OCI-LY1 (cell line): ENCODE measurements around the gene FAM167B.

Experiments
- H2AFZ ChIP-seq: fragments of 200-600 bp; sonication (generic), shearing (Covaris generic); 2 replicates; pipeline ENCODE4 v1.6.0; 2014; ENCODE audit warnings: antibody characterized with exemption, mild to moderate bottlenecking, low read length
- H3F3A ChIP-seq: fragments of 200-600 bp; sonication (generic), shearing (Covaris generic); 2 replicates; pipeline ENCODE4 v1.6.0; 2014; ENCODE audit warnings: mild to moderate bottlenecking, antibody characterized with exemption, low read length, moderate library complexity; ENCODE audit not compliant: insufficient read depth
- H3K27ac ChIP-seq: fragments of 200-600 bp; sonication (generic); 2 replicates; pipeline ENCODE4 v1.5.1; 2014; ENCODE audit warnings: low read length, mixed run types, mild to moderate bottlenecking, low read depth; ENCODE audit not compliant: poor library complexity, severe bottlenecking
- H3K27me3 ChIP-seq: fragments of 200-600 bp; sonication (generic); 2 replicates; pipeline ENCODE4 v1.6.0; 2014; ENCODE audit warnings: antibody characterized with exemption, mild to moderate bottlenecking, low read length, moderate library complexity; ENCODE audit not compliant: insufficient read depth
- H3K36me3 ChIP-seq: fragments of 200-600 bp; sonication (generic); 2 replicates; pipeline ENCODE4 v1.6.1; 2014; ENCODE audit warnings: mild to moderate bottlenecking, antibody characterized with exemption, low read length, moderate library complexity, mixed read lengths; ENCODE audit not compliant: insufficient read depth
- H3K4me1 ChIP-seq: fragments of 200-600 bp; sonication (generic); 2 replicates; pipeline ENCODE4 v1.5.1; 2014; ENCODE audit warnings: mild to moderate bottlenecking, low read length, moderate library complexity; ENCODE audit not compliant: insufficient read depth, severe bottlenecking
- H3K4me2 ChIP-seq: fragments of 200-600 bp; sonication (generic), shearing (Covaris generic); 2 replicates; pipeline ENCODE4 v1.6.1; 2014; ENCODE audit warnings: low read length
- H3K4me3 ChIP-seq: fragments of 200-600 bp; sonication (generic); 2 replicates; pipeline ENCODE4 v1.5.1; 2014; ENCODE audit warnings: low read length, low read depth, mild to moderate bottlenecking, mixed read lengths; ENCODE audit not compliant: poor library complexity, severe bottlenecking
- H3K79me2 ChIP-seq: fragments of 200-600 bp; shearing (Covaris generic); 2 replicates; pipeline ENCODE4 v1.6.1; 2016; ENCODE audit warnings: mixed run types, low read length, mixed read lengths; ENCODE audit not compliant: insufficient read depth
- H3K9ac ChIP-seq: fragments of 200-600 bp; sonication (generic), shearing (Covaris generic); 2 replicates; pipeline ENCODE4 v1.6.1; 2014; ENCODE audit warnings: mild to moderate bottlenecking, low read length, mixed read lengths
- H3K9me2 ChIP-seq: fragments of 200-600 bp; sonication (generic), shearing (Covaris generic); 2 replicates; pipeline ENCODE4 v1.6.1; 2014; ENCODE audit warnings: low read depth, mild to moderate bottlenecking, low read length, mixed read lengths
- H3K9me3 ChIP-seq: fragments of 200-600 bp; shearing (Covaris generic); 2 replicates; pipeline ENCODE4 v1.6.1; 2014; ENCODE audit warnings: low read length, mixed read lengths
- H4K20me1 ChIP-seq: fragments of 200-600 bp; sonication (generic), shearing (Covaris generic); 2 replicates; pipeline ENCODE4 v1.6.0; 2016; ENCODE audit warnings: mild to moderate bottlenecking, low read length; ENCODE audit not compliant: insufficient read depth
- EZH2 ChIP-seq: fragments of 200-600 bp; sonication (generic), shearing (Covaris generic); IDR thresholded peaks from 2 replicates; pipeline ENCODE4 v1.8.0; 2017; ENCODE audit warnings: borderline replicate concordance, mixed run types, mild to moderate bottlenecking, antibody characterized with exemption, low read length, moderate library complexity, mixed read lengths
- TF ChIP-seq, protein P1 (sequence below): fragments of 200-600 bp; sonication (generic), shearing (Covaris generic); IDR thresholded peaks from 2 replicates; pipeline ENCODE4 v1.5.1; 2017; ENCODE audit warnings: mild to moderate bottlenecking, antibody characterized with exemption, low read length, moderate library complexity, mixed read lengths

The FAM167B gene

DNA sequence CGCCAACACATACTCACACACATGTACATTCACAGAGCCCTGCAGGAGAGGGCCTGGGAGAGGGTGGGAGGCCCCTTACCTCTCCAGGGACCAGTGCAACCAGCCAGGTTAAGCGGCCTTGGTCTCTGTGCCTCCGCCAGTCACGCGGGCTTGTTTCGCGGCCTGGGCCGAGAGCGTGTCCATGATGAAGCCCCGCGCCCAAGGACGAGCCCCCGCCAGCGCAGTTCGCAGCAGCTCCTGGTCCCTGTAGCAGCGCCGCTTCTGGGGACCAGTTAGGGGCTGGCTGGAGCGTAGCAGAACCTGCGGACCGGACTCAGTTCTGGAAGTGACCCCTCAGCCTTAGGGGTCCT, 7.3 kb upstream of the FAM167B start:
- TF ChIP-seq, protein P1, sequence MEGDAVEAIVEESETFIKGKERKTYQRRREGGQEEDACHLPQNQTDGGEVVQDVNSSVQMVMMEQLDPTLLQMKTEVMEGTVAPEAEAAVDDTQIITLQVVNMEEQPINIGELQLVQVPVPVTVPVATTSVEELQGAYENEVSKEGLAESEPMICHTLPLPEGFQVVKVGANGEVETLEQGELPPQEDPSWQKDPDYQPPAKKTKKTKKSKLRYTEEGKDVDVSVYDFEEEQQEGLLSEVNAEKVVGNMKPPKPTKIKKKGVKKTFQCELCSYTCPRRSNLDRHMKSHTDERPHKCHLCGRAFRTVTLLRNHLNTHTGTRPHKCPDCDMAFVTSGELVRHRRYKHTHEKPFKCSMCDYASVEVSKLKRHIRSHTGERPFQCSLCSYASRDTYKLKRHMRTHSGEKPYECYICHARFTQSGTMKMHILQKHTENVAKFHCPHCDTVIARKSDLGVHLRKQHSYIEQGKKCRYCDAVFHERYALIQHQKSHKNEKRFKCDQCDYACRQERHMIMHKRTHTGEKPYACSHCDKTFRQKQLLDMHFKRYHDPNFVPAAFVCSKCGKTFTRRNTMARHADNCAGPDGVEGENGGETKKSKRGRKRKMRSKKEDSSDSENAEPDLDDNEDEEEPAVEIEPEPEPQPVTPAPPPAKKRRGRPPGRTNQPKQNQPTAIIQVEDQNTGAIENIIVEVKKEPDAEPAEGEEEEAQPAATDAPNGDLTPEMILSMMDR = no peak
- no peak for TF ChIP-seq EZH2
- peak overlapping the region; percentile 64 for H3K4me3 ChIP-seq
- H2AFZ ChIP-seq = 0 out of 2 replicates have a peak overlapping the region, but pooled peaks have one; percentile 34
- no peaks in the 10 kb centered on the region for H3K79me2 ChIP-seq
- peak overlapping the region; percentile 83 for H3K4me2 ChIP-seq
- no peaks in the 10 kb centered on the region for H3K27me3 ChIP-seq
- H3K9me3 ChIP-seq = no peaks in the 10 kb centered on the region
- H3K9ac ChIP-seq = peak overlapping the region; percentile 69
- no peaks in the 10 kb centered on the region for H3K9me2 ChIP-seq
- peak overlapping the region; percentile 72 for H3K27ac ChIP-seq
- peaks cover 2% of the 10 kb centered on the region; the same call in 1 of the 2 replicates for H3K36me3 ChIP-seq
- peaks cover 35% of the 10 kb centered on the region for H3K4me1 ChIP-seq
- no peaks in the 10 kb centered on the region for H4K20me1 ChIP-seq
- peaks cover 3% of the 10 kb centered on the region; the same call in 1 of the 2 replicates for H3F3A ChIP-seq

DNA sequence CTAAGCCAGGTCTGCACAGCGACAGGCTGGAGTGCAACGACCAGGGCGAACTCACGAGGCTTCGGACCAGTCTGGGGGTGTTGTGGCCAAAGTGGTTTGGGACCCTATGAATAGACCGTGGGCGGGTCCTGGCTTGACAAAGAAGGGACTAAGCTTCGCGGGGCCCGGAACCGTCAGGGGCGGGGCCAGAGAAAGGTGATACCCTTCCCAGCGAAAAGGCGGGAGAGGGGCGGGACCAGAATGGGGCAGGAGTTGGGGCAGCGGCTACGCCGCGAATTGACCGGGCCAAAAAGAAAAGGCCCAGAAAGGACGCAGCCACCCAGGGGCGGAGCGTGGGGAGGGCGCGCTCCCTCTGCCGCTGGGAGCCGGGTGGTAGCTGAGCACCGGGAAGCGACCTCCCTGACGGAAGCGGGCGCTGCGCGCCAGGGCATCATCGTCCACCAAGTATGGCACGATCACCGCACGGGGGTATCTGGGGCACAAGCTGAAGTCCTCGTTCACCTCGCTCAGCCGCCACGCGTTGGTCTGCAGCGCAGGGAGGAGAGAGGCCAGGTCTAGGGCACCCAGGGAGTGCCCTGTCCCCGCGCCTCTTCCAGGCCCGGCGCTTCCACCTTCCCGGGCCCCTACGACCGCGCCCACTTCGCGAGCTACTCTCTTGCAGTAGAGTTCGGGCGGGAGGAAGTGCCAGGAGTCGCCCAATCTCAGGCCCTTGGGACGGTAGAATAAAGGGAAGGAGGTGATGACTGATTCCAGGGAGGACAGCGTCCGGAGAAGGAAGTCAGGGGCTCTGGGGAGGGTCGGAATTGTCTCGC, 6.7 kb upstream of the FAM167B start:
- peaks cover 3% of the 10 kb centered on the region; the same call in 1 of the 2 replicates for H3F3A ChIP-seq
- H3K4me1 ChIP-seq = peaks cover 33% of the 10 kb centered on the region
- no peaks in the 10 kb centered on the region for H3K79me2 ChIP-seq
- H2AFZ ChIP-seq = 0 out of 2 replicates have a peak overlapping the region, but pooled peaks have one; percentile 34
- no peaks in the 10 kb centered on the region for H4K20me1 ChIP-seq
- peak overlapping the region; percentile 72 for H3K27ac ChIP-seq
- H3K4me2 ChIP-seq = peak overlapping the region; percentile 83
- peak overlapping the region; percentile 64 for H3K4me3 ChIP-seq
- H3K36me3 ChIP-seq = no peaks in the 10 kb centered on the region
- peak overlapping the region; percentile 69 for H3K9ac ChIP-seq
- no peaks in the 10 kb centered on the region for H3K27me3 ChIP-seq
- no peak for TF ChIP-seq EZH2
- TF ChIP-seq, protein P1 = peak; percentile 40
- no peaks in the 10 kb centered on the region for H3K9me2 ChIP-seq
- no peaks in the 10 kb centered on the region for H3K9me3 ChIP-seq

DNA sequence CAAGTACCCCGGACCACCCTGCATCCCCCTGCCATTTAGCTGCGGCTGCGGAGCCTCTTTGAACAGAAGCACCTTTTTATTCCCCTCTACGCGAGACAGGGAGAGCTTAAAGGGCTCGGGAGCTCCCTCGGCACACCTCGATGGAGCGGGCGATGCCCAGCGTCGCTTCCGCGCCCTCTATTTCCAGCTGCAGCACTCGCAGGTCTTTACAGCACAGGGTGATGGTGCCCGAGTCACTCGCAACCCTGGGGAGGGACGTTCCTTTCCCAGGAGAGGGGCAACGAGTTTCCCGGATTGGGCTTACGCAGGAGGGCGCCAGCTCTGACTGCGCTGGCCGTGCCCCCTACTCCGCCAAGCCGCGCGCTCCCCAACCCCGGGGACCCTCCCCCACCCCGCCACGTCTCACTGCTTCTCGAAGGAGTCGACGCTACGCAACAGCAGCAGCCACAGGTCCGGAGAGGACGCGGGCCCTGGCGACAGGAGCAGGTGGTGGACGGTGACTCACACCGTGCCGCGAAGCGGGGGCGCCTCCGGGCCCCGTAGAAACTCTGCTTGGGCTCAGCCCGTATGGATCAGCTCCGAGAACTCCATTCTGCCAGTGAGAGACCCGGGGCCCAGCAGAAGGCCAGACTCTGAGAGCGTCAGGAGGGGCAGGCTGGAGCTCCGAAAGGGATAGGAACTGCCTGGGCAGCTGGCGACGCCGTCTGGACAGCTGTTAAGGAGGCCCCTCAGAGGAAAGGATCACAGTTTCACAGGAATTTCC, 5.8 kb upstream of the FAM167B start:
- Histone ChIP-seq H3K4me3 (peak overlapping the region; percentile 64), H3K36me3 (no peaks in the 10 kb centered on the region), H4K20me1 (no peaks in the 10 kb centered on the region), H3F3A (peaks cover under 1% of the 10 kb centered on the region; the same call in 1 of the 2 replicates), H3K9ac (peak overlapping the region; percentile 69), H3K79me2 (no peaks in the 10 kb centered on the region), H3K27ac (peak overlapping the region; percentile 72), H3K27me3 (no peaks in the 10 kb centered on the region), H3K9me2 (no peaks in the 10 kb centered on the region), H3K4me1 (peaks cover 40% of the 10 kb centered on the region), H2AFZ (0 out of 2 replicates have a peak overlapping the region, but pooled peaks have one; percentile 5), H3K4me2 (peak overlapping the region; percentile 83), H3K9me3 (no peaks in the 10 kb centered on the region)
- TF ChIP-seq EZH2 = no peak
- TF ChIP-seq, protein P1 = no peak
